OCI-LY1 (cell line): ENCODE measurements around the gene RAPGEF4.

ENCODE experiments used
- EZH2 ChIP-seq: fragments of 200-600 bp; sonication (generic), shearing (Covaris generic); IDR thresholded peaks from 2 replicates; pipeline ENCODE4 v1.8.0; 2017; ENCODE audit warnings: borderline replicate concordance, mixed run types, mild to moderate bottlenecking, antibody characterized with exemption, low read length, moderate library complexity, mixed read lengths
- TF ChIP-seq, protein P1 (sequence below): fragments of 200-600 bp; sonication (generic), shearing (Covaris generic); IDR thresholded peaks from 2 replicates; pipeline ENCODE4 v1.5.1; 2017; ENCODE audit warnings: mild to moderate bottlenecking, antibody characterized with exemption, low read length, moderate library complexity, mixed read lengths

DNA sequence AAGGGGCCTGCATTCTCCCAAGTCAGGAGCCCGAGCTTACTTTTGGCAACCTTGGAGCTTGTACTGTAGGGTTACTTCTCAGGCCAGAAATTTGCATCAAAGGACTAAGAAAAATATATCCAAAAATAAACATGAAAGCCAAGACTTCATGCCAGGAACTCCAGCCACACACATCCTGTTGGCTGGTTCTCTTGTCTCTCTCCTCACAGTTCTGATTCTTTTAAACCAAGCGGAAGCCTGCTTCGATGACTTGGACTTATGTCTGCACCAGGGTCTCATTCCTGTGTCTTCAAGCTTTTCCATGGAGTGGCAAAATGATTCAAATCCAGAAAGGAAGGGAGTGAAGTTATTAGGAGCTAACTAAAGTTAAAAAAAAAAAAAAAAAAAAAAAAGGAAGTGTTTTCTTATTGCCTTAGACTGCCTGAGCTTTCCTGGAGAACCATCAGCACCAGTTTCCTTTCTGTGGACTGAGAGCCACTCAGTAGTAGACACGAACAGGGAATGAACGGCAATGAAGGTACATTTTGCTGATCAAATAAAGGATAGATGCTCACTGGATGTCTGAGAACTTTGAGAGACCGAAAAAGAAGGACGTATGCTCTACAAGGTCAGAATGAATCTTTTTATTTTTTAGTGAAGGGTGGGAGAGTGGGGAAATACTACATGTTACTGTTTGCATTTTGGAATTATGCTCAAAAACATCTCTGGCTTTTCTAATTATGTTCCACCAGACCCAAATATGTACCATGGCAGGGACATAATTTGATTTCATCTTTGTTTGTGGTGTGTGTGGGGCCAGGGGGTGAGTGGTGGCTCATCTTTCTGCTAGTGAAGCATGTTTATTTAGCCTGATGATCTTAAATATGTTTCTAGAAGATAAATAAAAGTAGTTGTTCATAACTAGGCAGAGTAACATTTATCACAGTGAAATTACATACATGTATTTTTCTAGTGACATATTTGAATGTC lies 86.0 kb downstream of the RAPGEF4 start:
- TF ChIP-seq, protein P1, sequence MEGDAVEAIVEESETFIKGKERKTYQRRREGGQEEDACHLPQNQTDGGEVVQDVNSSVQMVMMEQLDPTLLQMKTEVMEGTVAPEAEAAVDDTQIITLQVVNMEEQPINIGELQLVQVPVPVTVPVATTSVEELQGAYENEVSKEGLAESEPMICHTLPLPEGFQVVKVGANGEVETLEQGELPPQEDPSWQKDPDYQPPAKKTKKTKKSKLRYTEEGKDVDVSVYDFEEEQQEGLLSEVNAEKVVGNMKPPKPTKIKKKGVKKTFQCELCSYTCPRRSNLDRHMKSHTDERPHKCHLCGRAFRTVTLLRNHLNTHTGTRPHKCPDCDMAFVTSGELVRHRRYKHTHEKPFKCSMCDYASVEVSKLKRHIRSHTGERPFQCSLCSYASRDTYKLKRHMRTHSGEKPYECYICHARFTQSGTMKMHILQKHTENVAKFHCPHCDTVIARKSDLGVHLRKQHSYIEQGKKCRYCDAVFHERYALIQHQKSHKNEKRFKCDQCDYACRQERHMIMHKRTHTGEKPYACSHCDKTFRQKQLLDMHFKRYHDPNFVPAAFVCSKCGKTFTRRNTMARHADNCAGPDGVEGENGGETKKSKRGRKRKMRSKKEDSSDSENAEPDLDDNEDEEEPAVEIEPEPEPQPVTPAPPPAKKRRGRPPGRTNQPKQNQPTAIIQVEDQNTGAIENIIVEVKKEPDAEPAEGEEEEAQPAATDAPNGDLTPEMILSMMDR: no peak
- no peak for TF ChIP-seq EZH2
